ENCODE measurements around the gene FMR1NB. TPM values are rescaled to one million over a fixed set of nuclear protein-coding genes. Genes with fewer than 3 reads are reported as not detected.

The FMR1NB gene
- total and polyA plus RNA-seq, 2 of the 13 experiments (the other 11 are each of a cell fraction or from before 2014, with no cell fraction given): not detected

DNA sequence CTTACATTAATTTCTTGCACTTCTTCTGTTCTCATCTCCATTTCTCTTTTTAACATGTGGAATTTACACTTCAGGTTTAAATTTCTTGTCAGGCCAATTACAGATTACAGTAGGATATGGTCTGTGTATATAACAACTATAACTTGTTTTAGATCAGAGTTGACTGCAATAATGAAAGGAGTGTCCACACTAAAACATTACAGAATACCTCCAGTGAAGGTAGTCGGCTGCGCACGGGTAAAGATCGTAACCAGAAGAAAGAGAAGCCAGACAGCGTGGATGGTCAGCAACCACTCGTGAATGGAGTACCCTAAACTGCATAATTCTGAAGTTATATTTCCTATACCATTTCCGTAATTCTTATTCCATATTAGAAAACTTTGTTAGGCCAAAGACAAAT lies 32.6 kb upstream of the FMR1NB start:
- H3K36me3 ChIP-seq (replicated peaks in 1 of 2; ENCODE audit: control insufficient read depth in 1 of 2, insufficient read depth in 2 of 2, low read length in 2 of 2): peaks cover 2 to 18% of the 10 kb centered on the region in 2 experiments; a peak in 3 of 5 replicates
- CTCF ChIA-PET (ENCODE audit: low intra/inter-chr PET ratio, low total read pairs): no interaction called here
- no peaks in the 10 kb centered on the region for H3K79me2 ChIP-seq (ENCODE audit: insufficient read depth, low read length)
- BruUV-seq (replicated peaks): no TSS peak
- no peak for DNase-seq (ENCODE audit: low spot score)
- peaks cover 30% of the 10 kb centered on the region for H3K4me1 ChIP-seq (ENCODE audit: insufficient read depth, low read length)
- intact Hi-C loops (cut with micrococcal nuclease; ENCODE audit: unreplicated experiment): no loop called here
- no peak for FAIRE-seq
- H3K27ac ChIP-seq (ENCODE audit: extremely low read length, insufficient read depth, low read length): no peak overlapping the region
- in situ Hi-C loops (cut with HindIII; ENCODE audit: extremely low pct_ligation_motif_present, low pct_unique_long_range_greater_than_20kb): no loop called here
- TF ChIP-seq RCOR2 (CRISPR knock-in tag; IDR thresholded peaks at IDR 0.05): no peak
- TF ChIP-seq ZNF234 (CRISPR knock-in tag; conservative IDR thresholded peaks at IDR 0.05): no peak
- TF ChIP-seq ZBTB43 (CRISPR knock-in tag; conservative IDR thresholded peaks at IDR 0.05): no peak
- no peak for TF ChIP-seq CREB1 (IDR thresholded peaks at IDR 0.05)
- TF ChIP-seq CREB1 (CRISPR knock-in tag; IDR thresholded peaks at IDR 0.05): no peak
- no peak for TF ChIP-seq CREM (IDR thresholded peaks at IDR 0.05)
- TF ChIP-seq CREM (CRISPR knock-in tag; IDR thresholded peaks at IDR 0.05): no peak
- no peak for TF ChIP-seq ZNF33B (CRISPR knock-in tag; IDR thresholded peaks at IDR 0.05)
- no peak for TF ChIP-seq ZFP62 (CRISPR knock-in tag; IDR thresholded peaks at IDR 0.05)
- no peak for TF ChIP-seq JUND (CRISPR knock-in tag; IDR thresholded peaks at IDR 0.05)
- no peak for TF ChIP-seq ZNF3 (CRISPR knock-in tag; IDR thresholded peaks at IDR 0.05)
- TF ChIP-seq HNF1A (IDR thresholded peaks at IDR 0.05; ENCODE audit: low read depth): no peak
- TF ChIP-seq HNF1A (CRISPR knock-in tag; IDR thresholded peaks at IDR 0.05; ENCODE audit: borderline replicate concordance): no peak
- TF ChIP-seq PITX1 (CRISPR knock-in tag; IDR thresholded peaks at IDR 0.05): no peak
- H3K27me3 ChIP-seq (ENCODE audit: control insufficient read depth in 1 of 2, insufficient read depth in 2 of 2, low read length in 2 of 2): no peaks in the 10 kb centered on the region
- POLR2A ChIA-PET: no interaction called here
- no peak overlapping the region for H3K9ac ChIP-seq (ENCODE audit: insufficient read depth, low read depth, low read length)
- 97% methylated on average over 7 of the region's 7 CpGs for WGBS (ENCODE audit: low lambda C conversion rate)
- no peak for ATAC-seq
- no peak overlapping the region for H2AFZ ChIP-seq (ENCODE audit: low read length)
- H3K4me2 ChIP-seq (ENCODE audit: low read depth, low read length): no peak overlapping the region
- no peaks in the 10 kb centered on the region for H3K9me3 ChIP-seq (ENCODE audit: low read length)
- H4K20me1 ChIP-seq (ENCODE audit: insufficient read depth, low read length): no peaks in the 10 kb centered on the region
- no peak overlapping the region for H3K4me3 ChIP-seq (replicated peaks in 1 of 3; ENCODE audit: insufficient read depth in 1 of 3, low read depth in 2 of 3, low read length in 3 of 3)
